Ishikawa (cell line): Measurements from ENCODE around the gene RXRA.

Experiments used
- CEBPB ChIP-seq: IDR thresholded peaks from 2 replicates; pipeline ENCODE4 v1.6.1; 2012
- CREB1 ChIP-seq: IDR thresholded peaks from 2 replicates; pipeline ENCODE4 v1.6.1; 2012; ENCODE audit warnings: low read depth
- EGR1 ChIP-seq: IDR thresholded peaks from 2 replicates; pipeline ENCODE4 v1.6.1; 2012
- EP300 ChIP-seq: IDR thresholded peaks from 2 replicates; pipeline ENCODE4 v1.6.1; 2012; ENCODE audit warnings: borderline replicate concordance
- FOXM1 ChIP-seq: IDR thresholded peaks from 2 replicates; pipeline ENCODE4 v1.6.1; 2012; ENCODE audit warnings: low read depth, borderline replicate concordance
- NFIC ChIP-seq: IDR thresholded peaks from 2 replicates; pipeline ENCODE4 v1.6.1; 2012
- RAD21 ChIP-seq: IDR thresholded peaks from 2 replicates; pipeline ENCODE4 v1.6.1; 2012; ENCODE audit warnings: low read depth
- TAF1 ChIP-seq: IDR thresholded peaks from 2 replicates; pipeline ENCODE4 v1.6.1; 2012; ENCODE audit warnings: low read depth, mild to moderate bottlenecking
- TCF12 ChIP-seq: IDR thresholded peaks from 2 replicates; pipeline ENCODE4 v1.6.1; 2012; ENCODE audit warnings: low read depth
- TEAD4 ChIP-seq: IDR thresholded peaks from 2 replicates; pipeline ENCODE4 v1.6.1; 2012
- YY1 ChIP-seq: IDR thresholded peaks from 2 replicates; pipeline ENCODE4 v1.6.1; 2012; ENCODE audit warnings: low read depth
- ZBTB7A ChIP-seq: IDR thresholded peaks from 2 replicates; pipeline ENCODE4 v1.6.1; 2012; ENCODE audit warnings: low read depth
- TF ChIP-seq, protein P1 (sequence below): IDR thresholded peaks from 2 replicates; pipeline ENCODE4 v1.6.1; 2012; ENCODE audit warnings: low read depth, mild to moderate bottlenecking
- TF ChIP-seq, protein P2 (sequence below): IDR thresholded peaks from 2 replicates; pipeline ENCODE4 v1.6.1; 2012
- TF ChIP-seq, protein P3 (sequence below): IDR thresholded peaks from 2 replicates; pipeline ENCODE4 v1.6.1; 2012

The RXRA gene

DNA sequence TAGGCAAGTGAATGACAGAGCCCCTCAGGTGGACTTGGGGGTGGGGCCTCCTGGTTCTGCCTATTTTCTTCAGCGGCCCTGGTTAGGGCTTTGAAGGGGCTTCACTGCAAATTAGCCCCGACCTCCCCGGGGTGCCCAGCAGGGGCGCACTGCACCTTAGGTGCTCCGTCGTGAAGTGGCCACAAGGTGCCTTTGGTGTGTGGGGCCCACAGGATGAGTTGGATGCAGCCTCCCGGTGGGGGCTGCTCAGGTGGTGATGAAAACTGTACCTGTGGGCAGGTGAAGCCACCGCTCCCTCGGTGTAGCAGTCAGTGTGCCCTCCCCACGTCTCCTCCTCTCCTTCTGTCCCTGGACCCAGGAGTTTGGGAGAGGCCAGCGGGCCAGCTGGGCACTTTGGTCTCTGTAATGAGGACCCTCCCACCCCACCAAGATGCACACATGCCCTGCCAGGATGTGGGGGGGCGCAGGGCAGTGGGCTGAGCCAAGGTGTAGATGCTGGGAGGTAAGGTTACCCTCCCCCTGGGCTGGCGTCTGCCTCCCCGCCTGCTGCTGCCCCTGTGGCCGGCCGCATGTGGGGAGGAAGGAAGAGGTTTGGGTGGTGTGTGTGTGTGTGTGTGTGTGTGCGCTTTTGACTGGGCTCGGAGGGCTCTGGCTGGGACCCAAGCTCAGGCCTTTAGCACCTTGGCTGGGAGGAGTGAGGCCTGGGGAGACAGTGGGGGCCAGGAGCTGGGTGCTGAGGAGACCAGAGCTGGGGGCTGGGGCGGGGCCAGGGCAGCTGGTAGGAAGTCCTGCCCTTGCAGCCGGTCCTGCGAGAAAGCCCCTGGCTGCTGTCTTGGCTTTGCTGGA, 55.6 kb downstream of the RXRA start:
- TF ChIP-seq FOXM1 (no peak), TEAD4 (no peak), YY1 (no peak), EGR1 (no peak), RAD21 (no peak), TAF1 (no peak), ZBTB7A (no peak; the same call in 1 of the 2 replicates), CEBPB (no peak), EP300 (no peak), CREB1 (no peak), NFIC (no peak), TCF12 (no peak)
- TF ChIP-seq, protein P1, sequence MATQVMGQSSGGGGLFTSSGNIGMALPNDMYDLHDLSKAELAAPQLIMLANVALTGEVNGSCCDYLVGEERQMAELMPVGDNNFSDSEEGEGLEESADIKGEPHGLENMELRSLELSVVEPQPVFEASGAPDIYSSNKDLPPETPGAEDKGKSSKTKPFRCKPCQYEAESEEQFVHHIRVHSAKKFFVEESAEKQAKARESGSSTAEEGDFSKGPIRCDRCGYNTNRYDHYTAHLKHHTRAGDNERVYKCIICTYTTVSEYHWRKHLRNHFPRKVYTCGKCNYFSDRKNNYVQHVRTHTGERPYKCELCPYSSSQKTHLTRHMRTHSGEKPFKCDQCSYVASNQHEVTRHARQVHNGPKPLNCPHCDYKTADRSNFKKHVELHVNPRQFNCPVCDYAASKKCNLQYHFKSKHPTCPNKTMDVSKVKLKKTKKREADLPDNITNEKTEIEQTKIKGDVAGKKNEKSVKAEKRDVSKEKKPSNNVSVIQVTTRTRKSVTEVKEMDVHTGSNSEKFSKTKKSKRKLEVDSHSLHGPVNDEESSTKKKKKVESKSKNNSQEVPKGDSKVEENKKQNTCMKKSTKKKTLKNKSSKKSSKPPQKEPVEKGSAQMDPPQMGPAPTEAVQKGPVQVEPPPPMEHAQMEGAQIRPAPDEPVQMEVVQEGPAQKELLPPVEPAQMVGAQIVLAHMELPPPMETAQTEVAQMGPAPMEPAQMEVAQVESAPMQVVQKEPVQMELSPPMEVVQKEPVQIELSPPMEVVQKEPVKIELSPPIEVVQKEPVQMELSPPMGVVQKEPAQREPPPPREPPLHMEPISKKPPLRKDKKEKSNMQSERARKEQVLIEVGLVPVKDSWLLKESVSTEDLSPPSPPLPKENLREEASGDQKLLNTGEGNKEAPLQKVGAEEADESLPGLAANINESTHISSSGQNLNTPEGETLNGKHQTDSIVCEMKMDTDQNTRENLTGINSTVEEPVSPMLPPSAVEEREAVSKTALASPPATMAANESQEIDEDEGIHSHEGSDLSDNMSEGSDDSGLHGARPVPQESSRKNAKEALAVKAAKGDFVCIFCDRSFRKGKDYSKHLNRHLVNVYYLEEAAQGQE, result no peak
- TF ChIP-seq, protein P2, sequence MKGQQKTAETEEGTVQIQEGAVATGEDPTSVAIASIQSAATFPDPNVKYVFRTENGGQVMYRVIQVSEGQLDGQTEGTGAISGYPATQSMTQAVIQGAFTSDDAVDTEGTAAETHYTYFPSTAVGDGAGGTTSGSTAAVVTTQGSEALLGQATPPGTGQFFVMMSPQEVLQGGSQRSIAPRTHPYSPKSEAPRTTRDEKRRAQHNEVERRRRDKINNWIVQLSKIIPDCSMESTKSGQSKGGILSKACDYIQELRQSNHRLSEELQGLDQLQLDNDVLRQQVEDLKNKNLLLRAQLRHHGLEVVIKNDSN, result no peak
- TF ChIP-seq, protein P3, sequence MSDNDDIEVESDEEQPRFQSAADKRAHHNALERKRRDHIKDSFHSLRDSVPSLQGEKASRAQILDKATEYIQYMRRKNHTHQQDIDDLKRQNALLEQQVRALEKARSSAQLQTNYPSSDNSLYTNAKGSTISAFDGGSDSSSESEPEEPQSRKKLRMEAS, result no peak

- no peak for TF ChIP-seq YY1
- no peak for TF ChIP-seq EP300
- TF ChIP-seq TCF12, result no peak
- TF ChIP-seq, protein P1, result no peak
- TF ChIP-seq TAF1, result no peak
- no peak for TF ChIP-seq NFIC
- TF ChIP-seq CEBPB, result no peak
Observed at GRCh38 chr9:134382733-134383132, 56.5 kb downstream of the RXRA start.

- TF ChIP-seq NFIC, result no peak
- TF ChIP-seq ZBTB7A, result no peak
- TF ChIP-seq, protein P2, result no peak
- no peak for TF ChIP-seq FOXM1
- no peak for TF ChIP-seq TAF1
- no peak for TF ChIP-seq CEBPB
- no peak for TF ChIP-seq CREB1
- TF ChIP-seq TCF12, result no peak
- TF ChIP-seq, protein P3, result no peak
Observed at GRCh38 chr9:134383148-134383547, 56.9 kb downstream of the RXRA start.

- TF ChIP-seq EP300 (no peak), ZBTB7A (no peak), TEAD4 (no peak), EGR1 (no peak), NFIC (no peak), RAD21 (no peak), CEBPB (no peak), TCF12 (no peak), TAF1 (no peak), YY1 (no peak), CREB1 (no peak), FOXM1 (no peak)
- TF ChIP-seq, protein P2, result no peak
- TF ChIP-seq, protein P3, result no peak
- TF ChIP-seq, protein P1, result no peak
Observed at GRCh38 chr9:134384811-134385479, 58.7 kb downstream of the RXRA start.
